Lower leg skin (tissue), 3 donors: ENCODE data around the gene STXBP6.
A peak's percentile ranks its signal among the peaks of the same experiment; 100 is the strongest.

Experiments
- POLR2A ChIP-seq, 2 donors: fragments of 450-650 bp; IDR thresholded peaks; one replicate each; pipeline ENCODE4 v1.6.1; 2016 to 2017; ENCODE audit warnings: antibody characterized with exemption in 2 of 2, mild to moderate bottlenecking in 1 of 2, moderate library complexity in 1 of 2
- TF ChIP-seq, protein P1 (sequence below), 3 donors: fragments of 450-650 bp; IDR thresholded peaks; one replicate each; pipeline ENCODE4 v1.5.1; 2016; ENCODE audit warnings: antibody characterized with exemption in 3 of 3, mild to moderate bottlenecking in 3 of 3, moderate library complexity in 2 of 3

DNA sequence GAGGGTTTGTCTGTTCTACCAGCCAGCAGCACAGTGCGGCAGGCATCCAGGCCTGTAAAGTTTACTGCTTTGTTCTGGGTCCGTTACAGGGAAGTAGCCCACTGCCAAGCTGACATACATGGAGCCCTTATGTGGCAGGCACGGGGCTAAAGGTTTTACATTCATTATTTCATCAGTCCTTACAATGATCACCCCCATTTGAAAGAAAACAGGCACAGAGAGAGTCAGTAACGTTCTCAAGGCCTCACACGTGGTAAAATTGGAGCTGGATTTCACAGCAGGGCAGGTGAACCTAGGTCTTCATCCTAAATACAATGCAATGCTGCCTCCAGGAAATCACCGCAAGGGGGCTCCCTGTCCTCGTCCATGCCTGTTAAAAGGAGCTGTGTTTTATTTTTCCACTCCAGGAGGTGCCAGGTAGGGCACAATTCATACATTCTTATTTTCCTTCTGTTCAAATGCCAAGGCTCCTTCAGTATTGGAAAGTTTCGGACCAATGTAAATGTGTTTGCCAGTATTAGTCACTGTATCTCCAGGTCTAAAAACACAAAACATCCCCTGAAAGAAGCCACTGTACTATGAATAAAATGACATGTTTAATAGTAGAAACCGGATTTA lies 243.8 kb downstream of the STXBP6 start:
- TF ChIP-seq, protein P1, sequence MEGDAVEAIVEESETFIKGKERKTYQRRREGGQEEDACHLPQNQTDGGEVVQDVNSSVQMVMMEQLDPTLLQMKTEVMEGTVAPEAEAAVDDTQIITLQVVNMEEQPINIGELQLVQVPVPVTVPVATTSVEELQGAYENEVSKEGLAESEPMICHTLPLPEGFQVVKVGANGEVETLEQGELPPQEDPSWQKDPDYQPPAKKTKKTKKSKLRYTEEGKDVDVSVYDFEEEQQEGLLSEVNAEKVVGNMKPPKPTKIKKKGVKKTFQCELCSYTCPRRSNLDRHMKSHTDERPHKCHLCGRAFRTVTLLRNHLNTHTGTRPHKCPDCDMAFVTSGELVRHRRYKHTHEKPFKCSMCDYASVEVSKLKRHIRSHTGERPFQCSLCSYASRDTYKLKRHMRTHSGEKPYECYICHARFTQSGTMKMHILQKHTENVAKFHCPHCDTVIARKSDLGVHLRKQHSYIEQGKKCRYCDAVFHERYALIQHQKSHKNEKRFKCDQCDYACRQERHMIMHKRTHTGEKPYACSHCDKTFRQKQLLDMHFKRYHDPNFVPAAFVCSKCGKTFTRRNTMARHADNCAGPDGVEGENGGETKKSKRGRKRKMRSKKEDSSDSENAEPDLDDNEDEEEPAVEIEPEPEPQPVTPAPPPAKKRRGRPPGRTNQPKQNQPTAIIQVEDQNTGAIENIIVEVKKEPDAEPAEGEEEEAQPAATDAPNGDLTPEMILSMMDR (IDR thresholded peaks at IDR 0.05), result peak in 1 of 3 donors; percentile 22
- TF ChIP-seq POLR2A (IDR thresholded peaks at IDR 0.05), result no peak
